HEK293 (cell line): ENCODE data around the gene SPTBN1.

ENCODE experiments used
- CTCF ChIA-PET: fragments of 350-600 bp; formaldehyde crosslinking; extraction: SDS; loops from one replicate; lab custom pipeline; 2021; ENCODE audit warnings: antibody characterized with exemption; lab: Yijun Ruan, JAX
- POLR2A ChIA-PET: fragments of 300-600 bp; formaldehyde crosslinking; extraction: SDS; loops from one replicate; lab custom pipeline; 2020; ENCODE audit warnings: antibody characterized with exemption, inconsistent platforms; lab: Yijun Ruan, JAX
- H3K27ac ChIP-seq: fragments of 200-500 bp; sonication (Bioruptor generic); 2 replicates; pipeline ENCODE4 v1.5.1; 2014; ENCODE audit warnings: low read depth, low read length, control low read depth, inconsistent platforms; ENCODE audit errors: extremely low read depth
- H3K36me3 ChIP-seq, 2 experiments: fragments of 200-500 bp in 1 of 2; sonication (Bioruptor generic) in 1 of 2; 1 replicate in 1 of 2; 2 replicates in 1 of 2; pipeline ENCODE4 v1.5.1; 2014 to 2017; ENCODE audit warnings: inconsistent platforms in 2 of 2, low read length in 2 of 2; ENCODE audit not compliant: control insufficient read depth in 2 of 2, insufficient read depth in 1 of 2
- H3K4me1 ChIP-seq: fragments of 200-500 bp; sonication (Bioruptor generic); 2 replicates; pipeline ENCODE4 v1.5.1; 2014; ENCODE audit warnings: mild to moderate bottlenecking, low read length, inconsistent platforms; ENCODE audit not compliant: control insufficient read depth, insufficient read depth
- H3K4me3 ChIP-seq: 2 replicates; pipeline ENCODE4 v1.5.1; 2011; ENCODE audit warnings: low read depth, mild to moderate bottlenecking, control low read depth, low read length, moderate library complexity
- H3K9me3 ChIP-seq: fragments of 200-500 bp; sonication (Bioruptor generic); 2 replicates; pipeline ENCODE4 v1.5.1; 2014; ENCODE audit warnings: low read depth, low read length, inconsistent platforms; ENCODE audit not compliant: control insufficient read depth, insufficient read depth
- GLIS1 ChIP-seq: fragments of 450-650 bp; formaldehyde crosslinking; IDR thresholded peaks from 2 replicates; pipeline ENCODE4 v1.5.1; 2016; ENCODE audit warnings: missing biosample characterization, missing genetic modification characterization
- PRDM2 ChIP-seq: fragments of 450-650 bp; formaldehyde crosslinking; IDR thresholded peaks from 2 replicates; pipeline ENCODE4 v1.5.1; 2016; ENCODE audit warnings: missing biosample characterization, missing genetic modification characterization, borderline replicate concordance
- SETDB1 ChIP-seq: IDR thresholded peaks from one replicate; pipeline ENCODE4 v1.6.1; 2017; ENCODE audit warnings: mild to moderate bottlenecking, low read length, moderate library complexity, mixed read lengths; ENCODE audit not compliant: insufficient read length
- ZBTB1 ChIP-seq: fragments of 450-650 bp; formaldehyde crosslinking; IDR thresholded peaks from 2 replicates; pipeline ENCODE4 v1.5.1; 2016; ENCODE audit warnings: missing biosample characterization, missing genetic modification characterization
- ZNF174 ChIP-seq: fragments of 450-650 bp; formaldehyde crosslinking; IDR thresholded peaks from 2 replicates; pipeline ENCODE4 v1.5.0; 2017; ENCODE audit warnings: missing biosample characterization, mild to moderate bottlenecking, missing genetic modification characterization
- ZNF366 ChIP-seq: fragments of 450-650 bp; formaldehyde crosslinking; conservative IDR thresholded peaks from 2 replicates; pipeline ENCODE4 v1.5.1; 2016; ENCODE audit warnings: missing biosample characterization, missing genetic modification characterization
- ZNF530 ChIP-seq: fragments of 450-650 bp; formaldehyde crosslinking; IDR thresholded peaks from 2 replicates; pipeline ENCODE4 v1.5.1; 2016; ENCODE audit warnings: low read depth, missing biosample characterization, missing genetic modification characterization
- ZNF791 ChIP-seq: fragments of 450-650 bp; formaldehyde crosslinking; IDR thresholded peaks from 2 replicates; pipeline ENCODE4 v1.5.1; 2016; ENCODE audit warnings: missing biosample characterization, missing genetic modification characterization
- TF ChIP-seq, protein P1 (sequence below): fragments of 450-650 bp; formaldehyde crosslinking; IDR thresholded peaks from 2 replicates; pipeline ENCODE4 v1.5.1; 2016; ENCODE audit warnings: missing biosample characterization, missing genetic modification characterization, low read depth
- TF ChIP-seq, protein P2 (sequence below): fragments of 450-650 bp; formaldehyde crosslinking; IDR thresholded peaks from 2 replicates; pipeline ENCODE4 v1.5.1; 2016; ENCODE audit warnings: missing biosample characterization, missing genetic modification characterization
- TF ChIP-seq, protein P3 (sequence below): fragments of 450-650 bp; formaldehyde crosslinking; IDR thresholded peaks from 2 replicates; pipeline ENCODE4 v1.5.1; 2017; ENCODE audit warnings: missing biosample characterization, missing genetic modification characterization
- TF ChIP-seq, protein P4 (sequence below): fragments of 450-650 bp; formaldehyde crosslinking; IDR thresholded peaks from 2 replicates; pipeline ENCODE4 v1.5.0; 2017; ENCODE audit warnings: missing biosample characterization, missing genetic modification characterization, borderline replicate concordance

The SPTBN1 gene

DNA sequence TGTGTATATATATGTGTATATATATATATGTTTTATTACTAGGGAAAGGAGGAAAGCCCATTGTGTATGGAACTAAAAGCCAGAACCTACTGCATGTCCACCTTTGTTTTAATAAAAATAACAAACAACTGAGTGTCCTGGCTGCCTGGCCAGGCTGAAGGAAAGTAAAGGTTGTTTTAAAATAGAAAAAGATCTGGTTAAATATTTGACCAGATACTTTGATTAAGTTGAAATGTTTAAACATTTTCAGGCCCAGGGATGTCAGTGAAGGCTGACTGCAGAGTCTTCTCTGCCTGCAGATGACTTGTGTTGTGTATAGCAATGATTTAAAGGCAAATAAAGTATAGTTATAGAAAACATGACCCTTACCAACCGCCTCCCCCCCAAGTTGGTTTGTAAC, 22.8 kb downstream of the SPTBN1 start (continued):
- TF ChIP-seq ZNF174 (no peak), ZNF791 (tag by site-specific recombination) (no peak), ZNF530 (tag by site-specific recombination) (no peak), ZBTB1 (tag by site-specific recombination) (no peak)
- TF ChIP-seq, protein P1, sequence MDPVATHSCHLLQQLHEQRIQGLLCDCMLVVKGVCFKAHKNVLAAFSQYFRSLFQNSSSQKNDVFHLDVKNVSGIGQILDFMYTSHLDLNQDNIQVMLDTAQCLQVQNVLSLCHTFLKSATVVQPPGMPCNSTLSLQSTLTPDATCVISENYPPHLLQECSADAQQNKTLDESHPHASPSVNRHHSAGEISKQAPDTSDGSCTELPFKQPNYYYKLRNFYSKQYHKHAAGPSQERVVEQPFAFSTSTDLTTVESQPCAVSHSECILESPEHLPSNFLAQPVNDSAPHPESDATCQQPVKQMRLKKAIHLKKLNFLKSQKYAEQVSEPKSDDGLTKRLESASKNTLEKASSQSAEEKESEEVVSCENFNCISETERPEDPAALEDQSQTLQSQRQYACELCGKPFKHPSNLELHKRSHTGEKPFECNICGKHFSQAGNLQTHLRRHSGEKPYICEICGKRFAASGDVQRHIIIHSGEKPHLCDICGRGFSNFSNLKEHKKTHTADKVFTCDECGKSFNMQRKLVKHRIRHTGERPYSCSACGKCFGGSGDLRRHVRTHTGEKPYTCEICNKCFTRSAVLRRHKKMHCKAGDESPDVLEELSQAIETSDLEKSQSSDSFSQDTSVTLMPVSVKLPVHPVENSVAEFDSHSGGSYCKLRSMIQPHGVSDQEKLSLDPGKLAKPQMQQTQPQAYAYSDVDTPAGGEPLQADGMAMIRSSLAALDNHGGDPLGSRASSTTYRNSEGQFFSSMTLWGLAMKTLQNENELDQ (tag by site-specific recombination), result no peak
- TF ChIP-seq, protein P2, sequence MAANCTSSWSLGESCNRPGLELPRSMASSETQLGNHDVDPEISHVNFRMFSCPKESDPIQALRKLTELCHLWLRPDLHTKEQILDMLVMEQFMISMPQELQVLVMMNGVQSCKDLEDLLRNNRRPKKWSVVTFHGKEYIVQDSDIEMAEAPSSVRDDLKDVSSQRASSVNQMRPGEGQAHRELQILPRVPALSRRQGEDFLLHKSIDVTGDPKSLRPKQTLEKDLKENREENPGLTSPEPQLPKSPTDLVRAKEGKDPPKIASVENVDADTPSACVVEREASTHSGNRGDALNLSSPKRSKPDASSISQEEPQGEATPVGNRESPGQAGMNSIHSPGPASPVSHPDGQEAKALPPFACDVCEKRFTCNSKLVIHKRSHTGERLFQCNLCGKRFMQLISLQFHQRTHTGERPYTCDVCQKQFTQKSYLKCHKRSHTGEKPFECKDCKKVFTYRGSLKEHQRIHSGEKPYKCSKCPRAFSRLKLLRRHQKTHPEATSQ (tag by site-specific recombination), result no peak
- TF ChIP-seq, protein P3, sequence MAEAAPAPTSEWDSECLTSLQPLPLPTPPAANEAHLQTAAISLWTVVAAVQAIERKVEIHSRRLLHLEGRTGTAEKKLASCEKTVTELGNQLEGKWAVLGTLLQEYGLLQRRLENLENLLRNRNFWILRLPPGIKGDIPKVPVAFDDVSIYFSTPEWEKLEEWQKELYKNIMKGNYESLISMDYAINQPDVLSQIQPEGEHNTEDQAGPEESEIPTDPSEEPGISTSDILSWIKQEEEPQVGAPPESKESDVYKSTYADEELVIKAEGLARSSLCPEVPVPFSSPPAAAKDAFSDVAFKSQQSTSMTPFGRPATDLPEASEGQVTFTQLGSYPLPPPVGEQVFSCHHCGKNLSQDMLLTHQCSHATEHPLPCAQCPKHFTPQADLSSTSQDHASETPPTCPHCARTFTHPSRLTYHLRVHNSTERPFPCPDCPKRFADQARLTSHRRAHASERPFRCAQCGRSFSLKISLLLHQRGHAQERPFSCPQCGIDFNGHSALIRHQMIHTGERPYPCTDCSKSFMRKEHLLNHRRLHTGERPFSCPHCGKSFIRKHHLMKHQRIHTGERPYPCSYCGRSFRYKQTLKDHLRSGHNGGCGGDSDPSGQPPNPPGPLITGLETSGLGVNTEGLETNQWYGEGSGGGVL (tag by site-specific recombination), result no peak
- TF ChIP-seq, protein P4, sequence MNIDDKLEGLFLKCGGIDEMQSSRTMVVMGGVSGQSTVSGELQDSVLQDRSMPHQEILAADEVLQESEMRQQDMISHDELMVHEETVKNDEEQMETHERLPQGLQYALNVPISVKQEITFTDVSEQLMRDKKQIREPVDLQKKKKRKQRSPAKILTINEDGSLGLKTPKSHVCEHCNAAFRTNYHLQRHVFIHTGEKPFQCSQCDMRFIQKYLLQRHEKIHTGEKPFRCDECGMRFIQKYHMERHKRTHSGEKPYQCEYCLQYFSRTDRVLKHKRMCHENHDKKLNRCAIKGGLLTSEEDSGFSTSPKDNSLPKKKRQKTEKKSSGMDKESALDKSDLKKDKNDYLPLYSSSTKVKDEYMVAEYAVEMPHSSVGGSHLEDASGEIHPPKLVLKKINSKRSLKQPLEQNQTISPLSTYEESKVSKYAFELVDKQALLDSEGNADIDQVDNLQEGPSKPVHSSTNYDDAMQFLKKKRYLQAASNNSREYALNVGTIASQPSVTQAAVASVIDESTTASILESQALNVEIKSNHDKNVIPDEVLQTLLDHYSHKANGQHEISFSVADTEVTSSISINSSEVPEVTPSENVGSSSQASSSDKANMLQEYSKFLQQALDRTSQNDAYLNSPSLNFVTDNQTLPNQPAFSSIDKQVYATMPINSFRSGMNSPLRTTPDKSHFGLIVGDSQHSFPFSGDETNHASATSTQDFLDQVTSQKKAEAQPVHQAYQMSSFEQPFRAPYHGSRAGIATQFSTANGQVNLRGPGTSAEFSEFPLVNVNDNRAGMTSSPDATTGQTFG (tag by site-specific recombination), result no peak
- TF ChIP-seq, all 188 proteins: peak for 0

- TF ChIP-seq ZNF366 (tag by site-specific recombination) (no peak), GLIS1 (no peak), PRDM2 (tag by site-specific recombination) (no peak), SETDB1 (peak; percentile 42)
- CTCF ChIA-PET, result interaction anchor here (0.6 kb wide), 1 partner anchor 13 kb away, joined by 9 read pairs; no protein-coding TSS in a partner anchor
- Histone ChIP-seq H3K27ac (no peak overlapping the region), H3K4me1 (peaks cover 18% of the 10 kb centered on the region), H3K36me3 (no peaks in the 10 kb centered on the region), H3K4me3 (no peak overlapping the region), H3K9me3 (no peaks in the 10 kb centered on the region)
- POLR2A ChIA-PET, result no interaction called here
Observed at GRCh38 chr2:54479424-54479823, 23.3 kb downstream of the SPTBN1 start.
